ENCODE results near the gene SIRT7. TPM values are rescaled to one million over a fixed set of nuclear protein-coding genes. Genes with fewer than 3 reads are reported as not detected.

Gene SIRT7
- total RNA-seq, 2 experiments from 2014 or later, result 49.1 to 69.3 TPM

DNA sequence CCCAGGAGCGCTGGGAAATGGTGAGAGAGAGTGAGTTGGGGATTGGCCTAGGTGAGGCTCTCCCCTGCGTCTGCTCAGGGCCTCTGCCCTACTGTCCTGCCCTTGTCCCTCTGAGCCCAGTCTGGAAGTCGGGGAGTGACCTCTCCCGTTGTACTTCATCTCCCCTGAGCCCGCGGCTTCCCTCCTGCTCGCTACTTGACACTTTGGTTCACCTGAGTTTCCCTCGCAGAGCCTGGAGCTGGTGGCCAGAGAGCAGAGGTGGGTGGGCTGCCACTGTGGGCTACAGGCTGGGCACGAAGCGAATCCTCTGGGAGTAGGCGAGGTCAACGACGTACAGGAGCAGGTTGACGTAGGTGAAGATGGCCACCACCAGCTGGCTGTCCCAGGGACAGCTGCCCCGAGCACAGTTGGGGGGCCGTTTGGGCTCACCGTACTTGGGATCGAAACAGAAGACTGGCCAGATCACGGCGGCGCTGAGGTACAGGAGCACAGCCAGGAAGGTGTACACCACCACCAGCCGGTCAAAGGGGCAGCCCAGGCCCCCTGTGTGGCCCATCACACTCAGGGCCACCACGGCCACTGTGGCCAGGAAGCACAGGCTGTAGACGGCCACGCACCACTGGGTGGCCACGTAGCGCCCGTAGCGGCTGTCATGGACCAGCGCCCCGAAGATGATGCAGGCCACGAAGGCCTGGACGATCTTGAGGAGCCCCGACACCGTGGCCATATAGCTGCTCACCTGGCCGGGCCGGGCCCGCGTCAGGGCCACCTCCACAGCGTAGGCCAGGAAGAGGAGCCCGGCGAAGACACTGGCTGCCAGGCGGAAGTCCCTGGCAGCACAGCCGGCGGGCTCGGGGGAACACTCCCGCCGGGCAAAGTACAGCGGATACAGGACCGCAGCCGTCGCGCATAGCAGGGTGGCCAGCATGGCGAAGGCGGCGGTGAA, 22.8 kb upstream of the SIRT7 start:
- no TSS peak for BruUV-seq (replicated peaks)
- intact Hi-C loops (cut with micrococcal nuclease; ENCODE audit: unreplicated experiment), result no loop called here
- H2AFZ ChIP-seq (ENCODE audit: low read length), result no peak overlapping the region
- H3K4me2 ChIP-seq (ENCODE audit: low read length), result no peak overlapping the region
- no peak overlapping the region for H3K4me3 ChIP-seq (ENCODE audit: low read depth, low read length, poor library complexity, severe bottlenecking)
- H3K9me3 ChIP-seq (ENCODE audit: low read length), result no peaks in the 10 kb centered on the region
- peaks cover 6% of the 10 kb centered on the region; the same call in 1 of the 2 replicates for H3K79me2 ChIP-seq (ENCODE audit: insufficient read depth, low read depth, low read length)
- DNase-seq (ENCODE audit: low spot score), result no peak
- H3K36me3 ChIP-seq (ENCODE audit: insufficient read depth, low read length), result peaks cover under 1% of the 10 kb centered on the region; the same call in 1 of the 2 replicates
- H4K20me1 ChIP-seq (ENCODE audit: insufficient read depth, low read length), result no peaks in the 10 kb centered on the region
- no peaks in the 10 kb centered on the region for H3K9me2 ChIP-seq (ENCODE audit: insufficient read depth, low read length)
- no peak overlapping the region for H3K27ac ChIP-seq (ENCODE audit: low read depth, low read length, poor library complexity, severe bottlenecking)
- H3K4me1 ChIP-seq (ENCODE audit: insufficient read depth, low read length, poor library complexity, severe bottlenecking), result peaks cover 43% of the 10 kb centered on the region
- ChIA-PET CTCF (ENCODE audit: unreplicated experiment) (no interaction called here), POLR2A (no interaction called here)
- TF ChIP-seq EZH2phosphoT487 (IDR thresholded peaks at IDR 0.05; ENCODE audit: borderline replicate concordance, low read depth, low read length), result no peak
- TF ChIP-seq, protein P1, sequence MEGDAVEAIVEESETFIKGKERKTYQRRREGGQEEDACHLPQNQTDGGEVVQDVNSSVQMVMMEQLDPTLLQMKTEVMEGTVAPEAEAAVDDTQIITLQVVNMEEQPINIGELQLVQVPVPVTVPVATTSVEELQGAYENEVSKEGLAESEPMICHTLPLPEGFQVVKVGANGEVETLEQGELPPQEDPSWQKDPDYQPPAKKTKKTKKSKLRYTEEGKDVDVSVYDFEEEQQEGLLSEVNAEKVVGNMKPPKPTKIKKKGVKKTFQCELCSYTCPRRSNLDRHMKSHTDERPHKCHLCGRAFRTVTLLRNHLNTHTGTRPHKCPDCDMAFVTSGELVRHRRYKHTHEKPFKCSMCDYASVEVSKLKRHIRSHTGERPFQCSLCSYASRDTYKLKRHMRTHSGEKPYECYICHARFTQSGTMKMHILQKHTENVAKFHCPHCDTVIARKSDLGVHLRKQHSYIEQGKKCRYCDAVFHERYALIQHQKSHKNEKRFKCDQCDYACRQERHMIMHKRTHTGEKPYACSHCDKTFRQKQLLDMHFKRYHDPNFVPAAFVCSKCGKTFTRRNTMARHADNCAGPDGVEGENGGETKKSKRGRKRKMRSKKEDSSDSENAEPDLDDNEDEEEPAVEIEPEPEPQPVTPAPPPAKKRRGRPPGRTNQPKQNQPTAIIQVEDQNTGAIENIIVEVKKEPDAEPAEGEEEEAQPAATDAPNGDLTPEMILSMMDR (conservative IDR thresholded peaks at IDR 0.05; ENCODE audit: low read length), result no peak

DNA sequence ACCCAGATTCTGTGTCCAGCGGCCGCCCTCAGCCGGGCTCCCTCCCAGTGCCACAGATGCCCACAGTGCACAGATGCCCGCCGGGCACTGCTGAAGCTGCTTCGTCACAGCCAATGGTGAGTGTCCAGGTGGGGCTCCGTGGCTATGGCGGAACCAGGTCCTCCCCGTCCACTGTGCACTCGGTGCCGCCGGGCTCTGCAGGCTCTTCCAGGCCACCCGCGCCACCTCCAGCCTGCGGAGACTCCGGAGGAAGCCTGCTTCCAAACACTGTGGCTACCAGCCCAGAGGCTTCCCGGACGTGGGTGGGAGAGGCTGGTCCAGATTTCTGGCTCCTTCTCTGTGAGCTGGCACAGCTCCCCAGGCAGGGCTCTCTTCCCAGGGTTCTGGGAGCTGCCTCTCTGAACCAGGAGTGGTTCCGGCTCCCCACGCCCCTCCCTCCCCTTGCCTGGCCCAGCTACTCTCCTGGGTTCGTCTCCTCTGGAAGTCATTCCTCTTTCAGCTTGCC, 22.0 kb upstream of the SIRT7 start:
- BruUV-seq (replicated peaks), result no TSS peak
- Histone ChIP-seq H3K36me3 (ENCODE audit: insufficient read depth, low read length) (peaks cover 10% of the 10 kb centered on the region), H3K9me3 (ENCODE audit: low read length) (no peaks in the 10 kb centered on the region), H3K27ac (ENCODE audit: low read depth, low read length, poor library complexity, severe bottlenecking) (no peak overlapping the region), H3K9me2 (ENCODE audit: insufficient read depth, low read length) (no peaks in the 10 kb centered on the region), H3K79me2 (ENCODE audit: insufficient read depth, low read depth, low read length) (peaks cover 6% of the 10 kb centered on the region; the same call in 1 of the 2 replicates), H3K4me2 (ENCODE audit: low read length) (no peak overlapping the region), H4K20me1 (ENCODE audit: insufficient read depth, low read length) (no peaks in the 10 kb centered on the region), H3K4me1 (ENCODE audit: insufficient read depth, low read length, poor library complexity, severe bottlenecking) (peaks cover 46% of the 10 kb centered on the region), H2AFZ (ENCODE audit: low read length) (no peak overlapping the region), H3K4me3 (ENCODE audit: low read depth, low read length, poor library complexity, severe bottlenecking) (no peak overlapping the region)
- intact Hi-C loops (cut with micrococcal nuclease; ENCODE audit: unreplicated experiment), result no loop called here
- ChIA-PET CTCF (ENCODE audit: unreplicated experiment) (no interaction called here), POLR2A (no interaction called here)
- no peak for DNase-seq (ENCODE audit: low spot score)
- TF ChIP-seq, protein P1 (conservative IDR thresholded peaks at IDR 0.05; ENCODE audit: low read length), result no peak
- no peak for TF ChIP-seq EZH2phosphoT487 (IDR thresholded peaks at IDR 0.05; ENCODE audit: borderline replicate concordance, low read depth, low read length)

DNA sequence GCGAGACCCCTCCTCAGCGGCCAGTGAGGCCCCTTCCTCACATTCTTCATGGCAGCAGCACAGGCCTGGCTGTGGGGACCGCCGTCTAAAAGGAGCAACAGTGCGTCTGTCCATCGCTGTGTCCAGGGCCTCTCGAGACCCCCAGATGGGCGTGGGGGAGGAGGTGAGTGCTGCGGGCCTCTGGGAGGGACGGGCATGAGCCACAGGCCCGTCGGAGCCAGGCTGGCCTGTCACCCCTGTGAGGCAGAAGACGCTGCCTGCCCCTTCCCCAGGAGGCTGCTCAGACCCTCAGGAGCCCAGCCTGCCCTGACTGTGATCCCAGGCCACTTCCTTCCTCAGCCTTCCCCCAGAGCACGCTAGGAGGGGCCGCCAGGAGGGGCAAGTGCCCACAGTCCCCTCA, 21.2 kb upstream of the SIRT7 start:
- no TSS peak for BruUV-seq (replicated peaks)
- ChIA-PET POLR2A (no interaction called here), CTCF (ENCODE audit: unreplicated experiment) (no interaction called here)
- Histone ChIP-seq H3K4me1 (ENCODE audit: insufficient read depth, low read length, poor library complexity, severe bottlenecking) (peaks cover 46% of the 10 kb centered on the region), H3K9me3 (ENCODE audit: low read length) (no peaks in the 10 kb centered on the region), H4K20me1 (ENCODE audit: insufficient read depth, low read length) (no peaks in the 10 kb centered on the region), H3K9me2 (ENCODE audit: insufficient read depth, low read length) (no peaks in the 10 kb centered on the region), H3K27ac (ENCODE audit: low read depth, low read length, poor library complexity, severe bottlenecking) (no peak overlapping the region), H2AFZ (ENCODE audit: low read length) (no peak overlapping the region), H3K4me2 (ENCODE audit: low read length) (no peak overlapping the region), H3K79me2 (ENCODE audit: insufficient read depth, low read depth, low read length) (peaks cover 6% of the 10 kb centered on the region; the same call in 1 of the 2 replicates), H3K4me3 (ENCODE audit: low read depth, low read length, poor library complexity, severe bottlenecking) (no peak overlapping the region), H3K36me3 (ENCODE audit: insufficient read depth, low read length) (peaks cover 16% of the 10 kb centered on the region)
- TF ChIP-seq, protein P1 (conservative IDR thresholded peaks at IDR 0.05; ENCODE audit: low read length), result no peak
- no peak for TF ChIP-seq EZH2phosphoT487 (IDR thresholded peaks at IDR 0.05; ENCODE audit: borderline replicate concordance, low read depth, low read length)
- intact Hi-C loops (cut with micrococcal nuclease; ENCODE audit: unreplicated experiment), result no loop called here
- no peak for DNase-seq (ENCODE audit: low spot score)
